Muscle of arm (tissue), 12 donors: ENCODE measurements around the gene CTNNA1. TPM values are rescaled to one million over a fixed set of nuclear protein-coding genes. Genes with fewer than 3 reads are reported as not detected.
"Not testable (repeated sequence)": the region's sequence is repeated elsewhere in the genome, so short reads cannot be mapped to it uniquely, and the experiment has no call there.

ENCODE experiments used
- DNase-seq: peaks from one replicate; pipeline ENCODE4 v3.0.0-alpha.2; 2013
- polyA plus RNA-seq, 12 donors: library from polyadenylated mRNA; unstranded; fragments of 120-200 nt; gene quantifications; one replicate each; pipeline ENCODE4 v1.2.1, GENCODE V29; 2013; ENCODE audit not compliant: insufficient read length in 12 of 12

The CTNNA1 gene
- polyA plus RNA-seq, 12 donors, result 222 to 353 (median 279) TPM; not detected in 1

DNA sequence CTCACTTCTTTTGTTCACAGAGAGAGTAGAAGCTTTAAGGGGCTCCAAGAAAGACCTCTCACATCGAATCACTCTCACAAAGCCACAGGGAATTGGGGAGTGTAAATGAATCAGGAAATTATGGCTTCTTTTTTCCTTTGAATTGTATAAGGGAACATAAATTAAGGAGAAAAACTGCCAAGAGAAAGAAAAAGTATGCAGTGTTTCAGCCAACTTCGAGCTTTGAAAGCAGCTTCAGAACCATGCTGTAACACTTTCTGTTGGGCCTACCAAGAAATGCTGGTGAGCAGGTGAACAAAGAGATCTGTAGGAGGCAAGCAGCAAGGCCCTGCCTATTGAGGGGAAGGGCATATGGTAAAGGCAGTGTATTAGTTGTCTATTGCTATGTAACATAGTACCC, 33.4 kb upstream of the CTNNA1 start:
- DNase-seq, result peak; percentile 7

DNA sequence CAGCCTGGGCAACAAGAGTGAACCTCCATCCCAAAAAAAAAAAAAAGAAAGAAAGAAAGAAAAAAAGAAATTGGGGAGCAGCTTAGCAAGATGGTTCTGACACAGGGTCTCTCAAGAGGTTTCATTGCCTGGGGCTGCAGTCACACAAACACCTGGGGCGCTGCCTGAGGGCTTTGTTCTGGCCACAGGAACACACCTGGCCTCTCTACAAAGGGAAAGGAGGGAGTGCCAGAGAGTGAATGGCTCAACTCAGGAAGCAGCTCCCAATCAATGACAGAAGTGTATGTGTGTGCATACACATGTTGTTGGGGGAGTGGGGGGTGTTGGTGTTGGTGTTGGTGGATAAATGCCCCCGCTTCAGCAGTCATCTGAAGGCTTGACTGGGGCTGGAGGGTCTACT, 32.4 kb upstream of the CTNNA1 start:
- no peak for DNase-seq

DNA sequence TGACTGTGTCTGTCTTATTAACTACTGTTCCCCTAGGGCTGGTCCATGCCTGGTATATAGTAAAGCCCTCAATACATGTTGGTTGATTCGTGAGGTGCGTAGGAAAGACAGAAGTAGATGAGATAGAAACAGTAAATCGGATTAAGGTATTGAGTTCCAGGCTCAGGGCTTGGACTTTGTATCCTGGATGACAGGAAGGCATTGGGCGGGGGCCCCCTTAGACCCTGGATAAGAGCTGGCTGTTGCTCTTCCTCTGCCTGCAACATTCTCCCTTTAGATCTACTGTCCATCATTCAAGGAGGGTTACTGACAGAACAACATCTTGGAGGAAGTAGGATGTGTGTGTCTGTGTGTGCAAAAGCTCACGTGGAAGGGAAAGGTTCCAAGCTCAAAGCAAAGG, 31.2 kb upstream of the CTNNA1 start:
- DNase-seq, result no peak

DNA sequence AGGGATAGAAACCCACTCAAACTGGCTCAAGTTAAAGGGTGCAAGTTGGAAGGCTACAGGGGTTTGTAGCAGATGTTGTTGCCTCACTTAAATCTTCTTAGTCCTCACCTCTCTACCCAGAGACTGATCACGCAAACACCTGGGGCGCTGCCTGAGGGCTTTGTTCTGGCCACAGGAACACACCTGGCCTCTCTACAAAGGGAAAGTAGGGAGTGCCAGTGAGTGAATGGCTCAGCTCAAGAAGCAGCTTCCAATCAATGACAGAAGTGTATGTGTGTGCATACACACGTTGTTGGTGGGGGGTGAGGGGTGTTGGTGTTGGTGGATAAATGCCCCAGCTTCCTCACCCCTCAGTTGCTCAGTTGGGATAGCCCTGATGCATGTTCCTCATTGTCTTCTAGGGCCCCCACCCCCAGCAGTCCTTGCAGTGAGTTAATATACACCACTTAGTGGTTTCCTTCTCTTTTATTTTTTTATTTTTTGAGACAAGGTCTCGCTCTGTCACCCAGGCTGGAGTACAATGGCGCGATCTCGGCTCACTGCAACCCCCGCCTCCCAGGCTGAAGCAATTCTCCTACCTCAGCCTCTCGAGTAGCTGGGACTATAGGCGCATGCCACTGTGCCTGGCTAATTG, 30.6 kb upstream of the CTNNA1 start:
- DNase-seq, result no peak

DNA sequence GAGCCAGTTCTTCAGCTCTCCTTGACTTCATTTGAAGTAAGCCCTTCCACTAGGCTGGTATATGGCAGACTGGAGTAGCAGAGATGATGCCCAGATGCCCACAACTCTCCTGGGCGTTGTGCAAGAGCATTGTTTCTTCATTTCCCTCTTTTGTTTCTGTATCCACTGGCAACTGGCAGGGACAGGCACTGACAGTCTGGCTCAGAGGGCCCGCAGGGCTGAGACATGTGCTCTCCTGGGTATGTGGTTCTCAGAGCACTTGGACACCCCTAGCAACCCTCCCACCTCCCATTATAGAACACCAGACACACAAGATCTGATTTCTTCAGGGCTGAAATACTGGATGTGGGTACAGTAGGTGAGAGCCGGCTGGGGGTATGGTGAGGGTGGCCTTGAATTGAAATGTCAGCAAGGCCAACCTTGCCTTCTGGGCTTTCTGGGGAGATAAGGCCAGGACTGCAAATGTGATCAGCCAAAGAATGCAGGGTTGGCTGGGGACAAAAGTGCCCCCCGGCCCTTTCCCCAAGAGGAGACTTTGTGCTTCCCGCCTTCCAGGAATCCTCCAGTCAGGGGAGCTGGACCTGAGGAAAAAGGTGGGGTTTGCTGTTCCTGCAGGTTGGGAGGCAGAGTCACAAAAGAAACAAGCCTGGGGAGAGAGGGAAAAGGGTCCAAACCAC, 28.6 kb upstream of the CTNNA1 start:
- DNase-seq, result peak; percentile 9

DNA sequence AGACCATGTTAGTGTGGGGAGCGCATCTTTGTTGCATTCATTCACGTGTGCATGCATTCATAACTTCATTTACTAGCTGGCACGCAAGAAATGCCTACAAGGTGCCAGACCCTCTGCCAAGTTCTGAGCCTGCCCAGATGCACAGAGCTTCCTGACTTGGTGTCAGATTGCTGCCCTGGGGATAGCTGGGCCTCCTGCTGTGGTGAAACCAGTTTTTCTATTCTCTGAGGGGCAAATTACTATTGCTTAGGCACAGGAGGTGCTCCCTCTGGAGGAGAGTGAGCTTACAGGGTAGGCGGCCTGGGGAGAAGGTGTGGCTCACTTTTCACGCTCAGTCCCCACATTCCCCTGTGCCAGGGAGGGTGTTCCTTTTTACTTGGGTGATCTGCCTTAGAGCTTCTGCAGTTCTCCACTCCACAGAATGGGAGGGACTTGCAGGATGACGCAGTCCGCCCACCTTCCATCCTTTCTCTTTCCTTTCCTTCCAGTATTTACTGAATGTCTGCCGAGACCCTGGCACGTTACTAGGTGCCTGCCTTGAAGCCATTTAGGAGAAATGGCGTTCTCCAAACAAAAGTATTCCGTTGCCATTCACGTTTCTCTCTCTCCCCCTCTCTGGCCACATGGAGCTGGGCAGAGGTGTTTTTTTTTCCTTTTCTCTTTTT, 27.9 kb upstream of the CTNNA1 start:
- DNase-seq, result peak; percentile 46

DNA sequence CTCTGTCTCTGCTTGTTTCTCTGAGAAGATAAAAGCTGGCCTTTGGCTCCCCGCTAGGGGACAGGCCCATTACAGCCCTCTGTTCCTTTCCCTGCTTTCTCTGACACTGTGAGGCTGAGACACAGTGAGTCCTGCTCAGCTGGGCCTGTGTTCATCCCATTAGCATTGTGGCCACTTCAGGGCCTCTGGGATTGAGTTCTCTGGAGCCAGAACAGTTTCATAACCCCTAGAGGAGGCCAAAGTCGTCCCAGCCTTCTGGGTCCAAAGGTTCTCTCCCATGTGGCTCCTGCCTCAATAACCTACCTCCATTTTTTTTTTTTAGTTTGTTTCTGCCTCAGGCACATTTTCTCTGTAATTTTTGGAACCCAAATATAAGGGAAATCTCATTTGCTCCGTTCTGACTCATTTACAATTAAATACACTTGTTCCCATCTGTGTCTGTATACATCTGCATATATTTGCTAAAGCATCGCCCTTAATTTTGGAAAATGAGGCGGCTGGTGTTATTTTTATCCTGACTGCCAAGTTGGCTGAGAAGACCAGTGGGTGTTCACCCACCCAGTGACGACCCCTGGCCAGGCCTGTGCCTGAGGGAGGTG, 27.3 kb upstream of the CTNNA1 start:
- no peak for DNase-seq

DNA sequence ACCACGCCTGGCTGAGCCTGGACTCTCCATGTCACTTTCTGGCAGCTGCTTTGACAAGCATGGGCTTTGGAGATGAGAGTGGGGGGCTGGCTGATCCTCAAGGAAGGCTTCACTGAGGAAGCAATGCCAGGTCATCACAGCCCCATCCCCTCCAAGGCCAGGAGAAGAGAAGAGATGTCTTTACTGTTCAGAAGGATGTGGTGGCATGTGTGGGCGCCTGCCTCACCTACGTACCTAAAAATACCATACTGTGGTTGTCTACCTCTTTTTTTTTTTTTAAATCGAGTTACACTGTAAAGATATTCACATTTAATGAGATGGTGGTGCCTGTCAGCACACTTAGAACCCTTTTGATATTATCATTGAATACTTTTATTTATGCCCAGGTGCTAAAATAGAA, 26.4 kb upstream of the CTNNA1 start:
- no peak for DNase-seq

DNA sequence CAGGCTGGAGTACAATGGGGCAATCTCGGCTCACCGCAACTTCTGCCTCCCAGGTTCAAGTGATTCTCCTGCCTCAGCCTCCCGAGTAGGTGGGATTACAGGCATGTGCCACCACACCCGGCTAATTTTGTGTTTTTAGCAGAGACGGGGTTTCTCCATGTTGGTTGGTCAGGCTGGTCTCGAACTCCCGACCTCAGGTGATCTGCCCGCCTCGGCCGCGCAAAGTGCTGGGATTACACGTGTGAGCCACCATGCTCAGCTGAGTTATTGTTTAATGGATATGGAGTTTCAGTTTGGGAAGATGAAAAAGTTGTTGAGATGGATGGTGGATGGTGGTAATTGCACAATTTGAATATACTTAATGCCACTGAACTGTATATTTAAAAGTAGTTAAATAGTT, 22.7 kb upstream of the CTNNA1 start:
- DNase-seq, result not testable (repeated sequence)

DNA sequence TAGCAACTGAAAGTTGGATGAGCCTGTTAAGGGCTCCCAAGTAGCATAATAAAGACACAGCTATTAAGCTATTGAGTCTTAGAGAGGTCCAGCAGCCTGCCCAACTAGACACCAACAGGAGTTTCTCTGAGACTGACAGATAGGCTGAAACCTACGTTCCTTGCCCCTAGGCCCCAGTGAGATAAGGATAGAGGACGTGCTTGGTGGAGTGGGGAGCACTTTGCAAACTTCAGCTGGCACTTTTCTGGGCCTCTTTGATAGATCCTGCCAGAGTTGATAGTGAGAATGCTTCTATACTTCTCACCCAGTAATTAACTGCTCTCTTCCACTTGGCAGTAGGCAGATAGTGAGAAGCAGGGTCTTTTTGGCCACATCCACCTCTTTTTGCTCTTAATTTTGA, 20.8 kb upstream of the CTNNA1 start:
- no peak for DNase-seq

DNA sequence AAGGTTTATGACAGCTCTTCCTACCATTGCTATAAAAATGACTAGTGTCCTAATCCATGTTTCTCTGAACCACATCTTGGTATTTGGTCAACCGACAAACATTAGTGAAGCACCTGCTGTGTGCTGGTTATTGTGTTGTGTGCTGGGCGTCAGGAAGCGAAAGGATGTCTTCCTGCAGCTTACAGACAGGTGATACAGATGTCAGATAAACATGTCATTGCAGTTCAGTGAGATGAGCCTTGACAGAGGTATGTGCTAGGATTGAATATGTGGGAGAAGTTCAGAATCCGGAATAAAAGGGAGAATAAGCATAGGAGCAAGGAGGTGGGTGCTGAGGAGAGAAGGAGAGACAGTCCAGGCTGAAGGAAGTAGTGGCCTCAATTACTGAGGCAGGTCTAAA, 20.3 kb upstream of the CTNNA1 start:
- no peak for DNase-seq

DNA sequence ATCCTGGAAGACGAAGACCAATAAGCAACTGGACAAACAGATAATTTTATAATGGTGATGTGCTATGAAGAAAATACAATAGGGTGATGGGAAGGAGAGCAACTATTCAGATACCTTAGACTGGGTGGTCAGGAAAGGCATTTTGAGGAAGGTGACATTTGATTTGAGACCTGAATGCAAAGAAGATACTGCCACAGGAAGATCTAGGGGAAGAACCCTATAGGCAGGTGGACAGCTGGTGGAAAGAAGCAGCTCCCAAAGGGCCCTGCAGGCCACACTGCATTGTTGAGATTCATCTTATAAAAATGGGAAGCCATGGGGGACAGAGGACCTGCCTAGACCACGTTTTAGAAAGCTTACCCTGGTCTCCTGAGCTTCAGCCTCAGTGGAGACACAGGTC, 19.7 kb upstream of the CTNNA1 start:
- no peak for DNase-seq

DNA sequence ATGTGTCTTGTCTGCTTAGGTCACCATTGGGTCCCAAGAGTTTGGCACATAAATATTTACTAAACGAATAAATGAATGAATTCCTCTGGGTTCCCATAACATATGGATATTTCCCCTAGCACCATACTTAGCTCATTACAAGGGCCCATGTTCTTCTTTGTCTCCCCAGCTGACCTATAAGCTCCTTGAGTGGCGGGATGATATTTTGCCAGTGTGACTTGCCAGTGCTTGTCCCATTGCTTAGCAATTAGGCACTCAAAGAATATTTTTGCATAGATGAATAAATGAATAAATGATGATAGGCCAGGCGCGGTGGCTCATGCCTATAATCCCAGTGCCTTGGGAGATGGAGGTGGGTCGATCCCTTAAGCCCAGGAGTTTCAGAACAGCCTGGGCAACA, 16.9 kb upstream of the CTNNA1 start:
- DNase-seq, result no peak

DNA sequence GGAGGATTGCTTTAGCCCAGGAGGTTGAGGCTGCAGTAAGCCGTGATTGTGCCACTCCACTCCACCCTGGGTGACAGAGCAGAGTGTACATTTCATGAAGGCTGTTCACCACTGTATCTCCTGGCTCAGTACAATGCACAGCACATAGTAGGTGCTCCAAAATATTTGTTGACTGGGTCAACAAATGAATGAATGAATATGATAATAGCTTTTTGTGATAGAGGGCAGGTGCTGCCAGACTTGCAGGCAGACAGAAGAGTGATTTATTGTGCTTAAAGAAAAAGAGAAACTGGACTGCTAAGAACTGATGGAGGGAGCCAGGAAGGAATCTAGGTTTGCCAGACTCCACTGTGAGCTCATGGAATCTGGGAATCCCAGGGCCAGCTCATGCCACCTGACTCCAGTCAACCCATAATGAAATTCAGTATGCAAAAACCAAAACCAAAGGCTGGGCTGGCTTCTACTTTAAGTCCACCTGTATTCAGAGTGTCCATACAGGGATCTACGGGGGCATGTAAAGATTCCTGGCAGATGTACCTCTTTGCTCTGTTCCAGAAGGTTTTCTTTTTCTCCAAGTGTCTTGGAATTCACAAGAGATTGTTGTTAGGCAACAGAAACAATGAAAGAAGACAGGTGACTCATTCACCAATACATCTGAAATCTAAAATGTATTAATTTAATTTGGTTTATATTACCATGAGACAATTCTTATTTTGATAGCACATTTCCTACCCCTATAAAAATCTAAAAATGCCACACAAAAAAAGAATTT, 15.5 kb upstream of the CTNNA1 start:
- no peak for DNase-seq

DNA sequence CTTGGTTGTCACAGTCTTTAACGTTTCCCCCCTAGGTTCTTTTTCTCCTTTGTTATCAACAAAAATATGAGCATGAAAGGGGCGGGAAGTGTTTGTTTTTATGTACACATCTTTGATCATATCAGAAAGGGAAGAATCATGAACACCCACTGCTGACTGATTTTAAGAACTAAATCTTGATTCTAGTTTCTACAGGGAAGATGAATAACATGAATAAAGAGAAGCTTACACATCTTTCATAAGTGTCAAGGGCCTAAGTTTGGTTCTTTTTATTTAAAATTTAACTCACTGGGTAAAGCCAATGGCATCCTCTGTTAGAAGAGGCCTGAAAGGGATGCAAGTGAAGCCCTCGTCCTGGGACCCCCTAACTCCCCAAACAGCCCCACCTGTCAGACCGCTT, 14.8 kb upstream of the CTNNA1 start:
- no peak for DNase-seq

DNA sequence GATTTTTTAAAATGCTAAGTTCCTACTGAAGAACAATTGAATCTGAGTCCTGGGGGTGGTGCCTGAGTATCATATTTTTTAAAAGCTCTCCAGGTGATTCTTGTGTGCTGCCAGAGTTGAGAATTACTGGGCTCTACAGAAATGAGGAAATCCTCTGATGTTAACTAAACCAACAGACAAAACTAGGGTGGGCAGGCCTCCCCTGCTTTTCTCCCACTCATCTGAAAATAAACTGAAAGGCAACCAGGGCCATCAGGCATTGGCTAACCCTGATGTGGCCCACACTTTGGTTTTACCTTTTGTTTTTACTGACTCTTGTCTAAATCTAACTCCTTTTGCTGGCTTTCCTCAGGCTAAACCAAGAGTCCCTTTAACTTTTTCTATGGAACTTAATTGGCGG, 13.3 kb upstream of the CTNNA1 start:
- DNase-seq, result no peak

DNA sequence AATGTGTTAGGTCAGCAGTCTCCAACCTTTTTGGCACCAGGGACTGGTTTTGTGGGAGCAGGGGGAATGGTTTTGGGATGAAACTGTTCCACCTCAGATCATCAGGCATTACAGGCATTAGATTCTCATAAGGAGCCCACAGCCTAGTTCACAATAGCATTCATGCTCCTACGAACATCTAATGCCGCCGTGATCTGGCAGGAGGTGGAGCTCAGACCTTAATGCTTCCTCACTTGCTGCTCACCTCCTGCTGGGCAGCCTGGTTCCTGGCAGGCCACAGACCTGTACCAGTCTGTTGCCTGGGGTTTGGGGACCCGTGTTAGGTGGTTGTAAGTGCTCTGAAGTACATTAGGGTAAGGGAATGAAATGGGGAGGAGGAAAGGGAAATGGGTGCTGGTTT, 9.7 kb upstream of the CTNNA1 start:
- DNase-seq, result no peak

DNA sequence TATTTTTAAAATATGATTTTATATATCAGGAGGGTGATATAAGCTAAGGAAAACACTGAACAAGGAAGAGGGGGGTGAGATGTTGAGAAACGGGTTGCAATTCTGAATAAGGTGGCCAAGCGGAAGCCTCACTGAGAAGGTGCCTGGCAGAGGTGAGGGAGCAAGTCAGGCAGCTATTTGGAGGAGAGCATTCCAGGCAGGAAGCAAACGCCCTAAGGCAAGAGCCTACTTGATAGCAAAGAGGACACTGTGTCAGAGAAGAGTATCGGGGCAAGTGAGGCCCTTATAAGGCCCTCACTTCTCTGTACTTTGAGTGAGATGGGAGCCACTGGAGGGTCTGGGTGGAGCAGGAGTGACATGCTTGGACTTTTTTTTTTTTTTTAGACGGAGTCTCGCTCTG, 8.0 kb upstream of the CTNNA1 start:
- DNase-seq, result no peak

DNA sequence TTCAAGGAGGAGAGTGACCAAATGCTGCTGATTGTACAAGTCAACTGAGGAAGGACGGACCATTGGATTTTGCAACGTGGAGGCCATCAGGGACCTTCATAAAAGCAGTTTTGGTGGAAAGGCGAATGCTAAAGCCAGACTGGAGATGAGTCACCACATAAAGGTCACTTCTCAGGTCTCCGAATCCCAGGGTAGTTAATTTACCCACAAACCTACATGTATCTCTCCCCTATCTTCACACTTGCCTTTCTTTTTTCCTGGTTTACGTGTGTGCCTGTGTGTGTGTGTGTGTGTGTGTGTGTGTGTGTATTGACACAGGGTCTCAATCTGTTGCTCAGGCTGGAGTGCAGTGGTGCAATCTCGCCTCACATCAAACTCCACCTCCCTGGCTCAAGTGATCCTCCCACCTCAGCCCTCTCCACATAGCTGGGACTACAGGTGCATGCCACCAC, 4.6 kb upstream of the CTNNA1 start:
- DNase-seq, result no peak

DNA sequence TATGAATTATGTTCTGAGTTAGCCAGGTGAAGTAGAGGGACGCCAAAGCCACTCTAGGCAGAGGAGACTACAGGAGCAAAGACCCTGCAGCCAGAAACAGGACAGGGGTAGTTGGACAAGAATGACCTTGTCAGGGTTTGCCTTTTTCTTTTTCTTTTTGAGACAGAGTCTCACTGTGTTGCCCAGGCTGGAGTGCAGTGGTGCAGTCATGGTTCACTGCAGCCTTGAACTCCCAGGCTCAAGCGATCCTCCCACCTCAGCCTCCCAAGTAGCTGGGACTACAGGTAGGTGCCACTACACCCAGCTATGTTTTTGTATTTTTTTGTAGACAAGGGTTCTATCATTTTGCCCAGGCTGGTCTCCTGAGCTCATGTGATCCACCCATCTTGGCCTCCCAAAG, 1.9 kb upstream of the CTNNA1 start:
- not testable (repeated sequence) for DNase-seq

DNA sequence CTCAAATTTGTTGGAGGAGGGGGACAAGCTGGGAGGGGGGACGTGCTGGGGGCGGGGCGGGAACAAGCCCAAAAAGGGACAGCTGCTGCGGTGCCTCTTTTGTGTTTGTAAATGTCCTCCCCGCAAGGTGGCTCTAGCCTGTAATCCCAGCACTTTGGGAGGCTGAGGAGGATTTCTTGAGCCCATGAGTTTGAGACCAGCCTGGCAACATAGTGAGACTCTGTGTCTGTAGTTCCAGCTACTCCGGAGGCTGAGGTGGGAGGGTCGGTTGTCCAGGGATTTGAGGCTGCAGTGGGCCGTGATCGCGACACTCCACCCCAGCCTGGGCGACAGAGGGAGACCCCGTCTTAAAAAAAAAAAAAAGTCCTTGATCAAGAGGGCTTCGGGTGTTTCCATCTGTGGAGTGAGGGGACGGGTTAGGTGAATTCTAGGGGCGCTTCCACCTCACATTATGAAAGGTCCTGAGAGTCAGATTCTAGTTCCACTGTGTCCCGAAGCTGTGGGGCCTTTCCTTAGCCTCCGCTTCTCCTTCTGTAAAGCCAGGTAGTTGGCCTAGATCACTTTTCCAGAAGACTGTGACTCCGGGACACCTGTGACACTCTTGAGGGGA, 779 bp upstream of the CTNNA1 start:
- DNase-seq, result peak; percentile 38
